IMR-90 (cell line): Measurements from ENCODE around the gene BHLHA9. TPM values are rescaled to one million over a fixed set of nuclear protein-coding genes. Genes with fewer than 3 reads are reported as not detected.

Experiments used
- ATAC-seq: fragments of 200-7000 bp; cut with Tn5 transposase; 2 replicates; pipeline ENCODE4 v1.9.1; 2020; ENCODE audit warnings: low read depth, mild to moderate bottlenecking, moderate library complexity
- BruUV-seq: library from RNA; stranded (reverse); fragments of 400-500 nt; replicated peaks from 2 replicates; lab custom pipeline; 2021; lab: Mats Ljungman, UMichigan
- CTCF ChIA-PET: fragments of 300-600 bp; formaldehyde crosslinking; extraction: SDS; loops from one replicate; lab custom pipeline; 2021; ENCODE audit warnings: antibody characterized with exemption; lab: Yijun Ruan, JAX
- POLR2A ChIA-PET: fragments of 300-600 bp; sonication (Branson Sonifier 250); formaldehyde crosslinking; loops from one replicate; lab custom pipeline; 2022; ENCODE audit warnings: antibody characterized with exemption; ENCODE audit not compliant: unreplicated experiment; lab: Charles Lee
- DNase-seq: peaks from one replicate; pipeline ENCODE4 v3.0.0; 2013
- H2AFZ ChIP-seq: replicated peaks from 2 replicates; pipeline ENCODE3; 2013; ENCODE audit warnings: low read length, mild to moderate bottlenecking; ENCODE audit not compliant: poor library complexity
- H2AK5ac ChIP-seq: 2 replicates; pipeline ENCODE4 v1.6.1; 2013; ENCODE audit warnings: low read depth, low read length, inconsistent platforms
- H2AK9ac ChIP-seq: replicated peaks from 2 replicates; pipeline ENCODE3; 2013; ENCODE audit warnings: mild to moderate bottlenecking, low read depth, low read length, moderate library complexity; ENCODE audit not compliant: poor library complexity
- H2BK120ac ChIP-seq: 2 replicates; pipeline ENCODE4 v1.6.1; 2013; ENCODE audit warnings: low read depth, low read length, inconsistent platforms
- H2BK15ac ChIP-seq: 3 replicates; pipeline ENCODE4 v1.6.1; 2013; ENCODE audit warnings: low read depth, low read length, inconsistent platforms
- H2BK20ac ChIP-seq: 2 replicates; pipeline ENCODE4 v1.6.1; 2013; ENCODE audit warnings: low read depth, mild to moderate bottlenecking, inconsistent platforms, low read length, moderate library complexity
- H2BK5ac ChIP-seq: 2 replicates; pipeline ENCODE4 v1.6.1; 2013; ENCODE audit warnings: mild to moderate bottlenecking, low read depth, low read length, inconsistent platforms; ENCODE audit not compliant: poor library complexity, severe bottlenecking
- H3K14ac ChIP-seq: replicated peaks from 2 replicates; pipeline ENCODE4 v1.6.1; 2013; ENCODE audit warnings: low read depth, low read length, inconsistent platforms
- H3K18ac ChIP-seq: 2 replicates; pipeline ENCODE4 v1.6.1; 2013; ENCODE audit warnings: low read depth, low read length, control low read depth
- H3K23ac ChIP-seq: 2 replicates; pipeline ENCODE4 v1.6.1; 2013; ENCODE audit warnings: low read depth, low read length, inconsistent platforms
- H3K27ac ChIP-seq: 2 replicates; pipeline ENCODE4 v1.5.1; 2013; ENCODE audit warnings: mild to moderate bottlenecking, control low read depth, low read length; ENCODE audit not compliant: insufficient read depth
- H3K27me3 ChIP-seq: 2 replicates; pipeline ENCODE4 v1.6.1; 2013; ENCODE audit warnings: low read length; ENCODE audit not compliant: control insufficient read depth, insufficient read depth
- H3K36me3 ChIP-seq: 2 replicates; pipeline ENCODE4 v1.6.1; 2013; ENCODE audit warnings: low read length, mixed read lengths; ENCODE audit not compliant: control insufficient read depth, insufficient read depth
- H3K4ac ChIP-seq: 2 replicates; pipeline ENCODE4 v1.6.1; 2013; ENCODE audit warnings: low read depth, low read length, inconsistent platforms
- H3K4me1 ChIP-seq: 2 replicates; pipeline ENCODE4 v1.6.1; 2013; ENCODE audit warnings: low read length, mixed read lengths; ENCODE audit not compliant: control insufficient read depth, insufficient read depth
- H3K4me2 ChIP-seq: 2 replicates; pipeline ENCODE4 v1.6.1; 2013; ENCODE audit warnings: low read depth, mild to moderate bottlenecking, control low read depth, low read length, moderate library complexity
- H3K4me3 ChIP-seq: 2 replicates; pipeline ENCODE4 v1.5.1; 2013; ENCODE audit warnings: low read depth, mild to moderate bottlenecking, control low read depth, low read length, moderate library complexity; ENCODE audit not compliant: insufficient read depth
- H3K56ac ChIP-seq: 2 replicates; pipeline ENCODE4 v1.6.1; 2013; ENCODE audit warnings: low read length, inconsistent platforms; ENCODE audit not compliant: insufficient read depth; ENCODE audit errors: extremely low read depth
- H3K79me1 ChIP-seq, 2 experiments: 2 replicates each; pipeline ENCODE4 v1.6.1; 2013; ENCODE audit warnings: low read length in 2 of 2, inconsistent platforms in 1 of 2, low read depth in 1 of 2
- H3K9ac ChIP-seq: 2 replicates; pipeline ENCODE4 v1.6.1; 2013; ENCODE audit warnings: low read depth, low read length, control low read depth
- H3K9me1 ChIP-seq: 2 replicates; pipeline ENCODE4 v1.6.1; 2013; ENCODE audit warnings: low read length, inconsistent platforms; ENCODE audit not compliant: insufficient read depth
- H3K9me3 ChIP-seq: 2 replicates; pipeline ENCODE4 v1.6.1; 2013; ENCODE audit warnings: low read length; ENCODE audit not compliant: control insufficient read depth, insufficient read depth
- H4K20me1 ChIP-seq: 2 replicates; pipeline ENCODE4 v1.6.1; 2013; ENCODE audit warnings: low read length, inconsistent platforms; ENCODE audit not compliant: insufficient read depth
- H4K5ac ChIP-seq: 2 replicates; pipeline ENCODE4 v1.6.1; 2013; ENCODE audit warnings: mild to moderate bottlenecking, low read depth, low read length, control low read depth
- H4K8ac ChIP-seq, 2 experiments: 2 replicates each; pipeline ENCODE4 v1.6.1; 2013; ENCODE audit warnings: low read depth in 2 of 2, low read length in 2 of 2, control low read depth in 1 of 2, inconsistent platforms in 1 of 2
- H4K91ac ChIP-seq: 2 replicates; pipeline ENCODE4 v1.6.1; 2013; ENCODE audit warnings: low read depth, low read length, inconsistent platforms; ENCODE audit not compliant: insufficient read depth
- BHLHE40 ChIP-seq: fragments of 150-350 bp; IDR thresholded peaks from 2 replicates; pipeline ENCODE4 v1.6.1; 2016; ENCODE audit warnings: mild to moderate bottlenecking, low read depth, low read length
- CHD1 ChIP-seq: IDR thresholded peaks from 2 replicates; pipeline ENCODE4 v1.6.1; 2012; ENCODE audit warnings: low read depth, low read length, improper control_type of control experiment
- CTCF ChIP-seq: conservative IDR thresholded peaks from 2 replicates; pipeline ENCODE4 v1.5.1; 2012; ENCODE audit warnings: mild to moderate bottlenecking, low read depth, low read length, improper control_type of control experiment
- MAFK ChIP-seq: IDR thresholded peaks from 2 replicates; pipeline ENCODE4 v1.6.1; 2012; ENCODE audit warnings: low read depth, low read length, improper control_type of control experiment
- MAZ ChIP-seq: IDR thresholded peaks from 2 replicates; pipeline ENCODE4 v1.6.1; 2012; ENCODE audit warnings: low read depth, mild to moderate bottlenecking, low read length, improper control_type of control experiment, moderate library complexity, borderline replicate concordance
- NFE2L2 ChIP-seq: fragments of 150-350 bp; IDR thresholded peaks from 2 replicates; pipeline ENCODE4 v1.6.1; 2016; ENCODE audit warnings: low read depth, mild to moderate bottlenecking, low read length
- POLR2A ChIP-seq: IDR thresholded peaks from 2 replicates; pipeline ENCODE4 v1.6.1; 2012; ENCODE audit warnings: mild to moderate bottlenecking, low read depth, low read length
- RFX5 ChIP-seq: IDR thresholded peaks from 2 replicates; pipeline ENCODE4 v1.8.0; 2012; ENCODE audit warnings: low read depth, mild to moderate bottlenecking, low read length, moderate library complexity
- SMC3 ChIP-seq: fragments of 150-350 bp; IDR thresholded peaks from 2 replicates; pipeline ENCODE4 v1.6.1; 2016; ENCODE audit warnings: low read depth, mild to moderate bottlenecking, antibody characterized with exemption, low read length, moderate library complexity
- USF2 ChIP-seq: fragments of 150-350 bp; IDR thresholded peaks from 2 replicates; pipeline ENCODE4 v1.6.1; 2017; ENCODE audit warnings: mild to moderate bottlenecking, antibody characterized with exemption, low read length, low read depth
- WGBS, 2 experiments: methylation state at CpG; one replicate each; pipeline versions ENCODE4 v1.1.5 to v1.1.7; 2013; ENCODE audit warnings: missing lambda C conversion rate in 2 of 2; ENCODE audit not compliant: insufficient read length in 1 of 2; ENCODE audit errors: extremely low coverage in 2 of 2; 5-methylcytosine and 5-hydroxymethylcytosine counted together
- dilution Hi-C: fragments of 300-500 bp; cut with HindIII; formaldehyde crosslinking; loops from one replicate; pipeline ENCODE4 v1.14.3; 2018; ENCODE audit warnings: low sequenced_read_pairs; ENCODE audit not compliant: unreplicated experiment
- in situ Hi-C: fragments of 300-500 bp; cut with MboI; formaldehyde crosslinking; loops from 3 replicates; pipeline ENCODE4 v1.14.3; 2019; ENCODE audit warnings: low sequenced_read_pairs, inconsistent platforms, mixed read lengths
- intact Hi-C: fragments of 100-400 bp; cut with micrococcal nuclease; formaldehyde crosslinking; loops from 2 replicates; pipeline ENCODE4 v1.10.0; 2022
- polyA plus RNA-seq, 3 experiments: library from polyadenylated mRNA; depleted of rRNA; stranded (reverse); fragments of >200 nt; gene quantifications; 2 replicates each; pipeline ENCODE4 v1.2.3, GENCODE V29; 2012; ENCODE audit warnings: low replicate concordance in 1 of 3
- total RNA-seq: library from RNA; depleted of rRNA; stranded (reverse); fragments of >200 nt; gene quantifications from 2 replicates; pipeline ENCODE4 v1.2.3, GENCODE V29; 2012

BHLHA9 gene
- total and polyA plus RNA-seq, 2 of the 4 experiments (the other 2 are of a cell fraction) = not detected

- CTCF ChIA-PET = no interaction called here
Measured at GRCh38 chr17:1256699-1257098, 13.5 kb upstream of the BHLHA9 start.

More at GRCh38 chr17:1256699-1257098, 13.5 kb upstream of the BHLHA9 start:
- 65% methylated on average over 6 of the region's 16 CpGs; no CpG with 5 or more reads in 1 of the 2 experiments for WGBS, 2 experiments
- Histone ChIP-seq H3K9me3 (no peaks in the 10 kb centered on the region), H3K27ac (no peak overlapping the region), H3K9ac (no peak overlapping the region), H2AK9ac (no peak overlapping the region), H3K27me3 (peaks cover 5% of the 10 kb centered on the region), H4K5ac (no peak overlapping the region), H3K4me3 (no peak overlapping the region), H3K56ac (no peak overlapping the region), H3K79me1 (no peaks in the 10 kb centered on the region), H2BK5ac (no peak overlapping the region), H3K36me3 (no peaks in the 10 kb centered on the region), H3K14ac (no peak overlapping the region), H2AFZ (no peak overlapping the region), H2BK15ac (no peak overlapping the region), H3K23ac (no peak overlapping the region), H2BK20ac (no peak overlapping the region), H4K91ac (no peak overlapping the region), H3K4me1 (no peaks in the 10 kb centered on the region), H4K8ac (no peak overlapping the region), H3K4me2 (no peak overlapping the region), H3K9me1 (no peaks in the 10 kb centered on the region), H2BK120ac (no peak overlapping the region), H3K18ac (no peak overlapping the region), H3K4ac (no peak overlapping the region), H2AK5ac (no peak overlapping the region), H4K20me1 (no peaks in the 10 kb centered on the region)
- POLR2A ChIA-PET = no interaction called here
- in situ Hi-C loops (no loop called here), intact Hi-C loops (loop anchor here (5.0 kb wide), 1 partner anchor 391 kb away; the partner anchor contains the start of genes RILP and SCARF1), dilution Hi-C loops (no loop called here)
- DNase-seq (no peak), ATAC-seq (no peak)
- TF ChIP-seq MAFK = no peak
- TF ChIP-seq SMC3 = no peak
- TF ChIP-seq BHLHE40 = no peak
- TF ChIP-seq CHD1 = no peak
- no peak for TF ChIP-seq NFE2L2
- no peak for TF ChIP-seq USF2
- no peak for TF ChIP-seq CTCF
- TF ChIP-seq POLR2A = no peak
- TF ChIP-seq MAZ = no peak
- TF ChIP-seq RFX5 = no peak
- BruUV-seq = no TSS peak
